GM12878 (cell line): ENCODE measurements around the gene YY1. TPM values are rescaled to one million over a fixed set of nuclear protein-coding genes. Genes with fewer than 3 reads are reported as not detected.

Experiments
- BCL11A ChIP-seq: IDR thresholded peaks from 2 replicates; pipeline ENCODE4 v1.6.1; 2011; ENCODE audit warnings: low read depth, low read length
- BMI1 ChIP-seq: fragments of 450-650 bp; IDR thresholded peaks from 2 replicates; pipeline ENCODE4 v1.6.1; 2016; ENCODE audit warnings: mild to moderate bottlenecking, moderate library complexity, borderline replicate concordance
- HCFC1 ChIP-seq: fragments of 150-350 bp; IDR thresholded peaks from 2 replicates; pipeline ENCODE4 v1.6.1; 2014; ENCODE audit warnings: low read length
- HDAC6 ChIP-seq: fragments of 200-600 bp; sonication (generic); IDR thresholded peaks from one replicate; pipeline ENCODE4 v1.8.0; 2017; ENCODE audit warnings: antibody characterized with exemption; ENCODE audit not compliant: unreplicated experiment
- JUNB ChIP-seq: IDR thresholded peaks from 2 replicates; pipeline ENCODE4 v1.6.1; 2016; ENCODE audit warnings: antibody characterized with exemption, mild to moderate bottlenecking
- MTA3 ChIP-seq: IDR thresholded peaks from 2 replicates; pipeline ENCODE4 v1.6.1; 2012; ENCODE audit warnings: low read length, inconsistent platforms, borderline replicate concordance
- MYB ChIP-seq: fragments of 150-350 bp; IDR thresholded peaks from 2 replicates; pipeline ENCODE4 v1.6.1; 2014; ENCODE audit warnings: mild to moderate bottlenecking, low read depth, low read length, borderline replicate concordance
- MYC ChIP-seq: IDR thresholded peaks from 2 replicates; pipeline ENCODE4 v1.6.1; 2011; ENCODE audit warnings: mild to moderate bottlenecking, low read length, moderate library complexity, inconsistent platforms; ENCODE audit not compliant: insufficient read depth, insufficient replicate concordance, insufficient read length, severe bottlenecking
- NFXL1 ChIP-seq: fragments of 450-650 bp; IDR thresholded peaks from 2 replicates; pipeline ENCODE4 v1.6.1; 2017; ENCODE audit warnings: antibody characterized with exemption, mild to moderate bottlenecking, borderline replicate concordance
- PML ChIP-seq: IDR thresholded peaks from 2 replicates; pipeline ENCODE4 v1.6.1; 2012; ENCODE audit warnings: low read length, inconsistent platforms
- POU2F2 ChIP-seq: IDR thresholded peaks from 3 replicates; pipeline ENCODE4 v1.6.1; 2011; ENCODE audit warnings: low read depth, mild to moderate bottlenecking, low read length, borderline replicate concordance
- RB1 ChIP-seq: fragments of 450-650 bp; formaldehyde crosslinking; IDR thresholded peaks from 2 replicates; pipeline ENCODE4 v1.6.1; 2017; ENCODE audit warnings: mild to moderate bottlenecking, borderline replicate concordance
- RFX5 ChIP-seq: IDR thresholded peaks from 2 replicates; pipeline ENCODE4 v1.6.1; 2011; ENCODE audit warnings: low read depth, low read length, improper control_type of control experiment
- SMAD1 ChIP-seq: fragments of 450-650 bp; IDR thresholded peaks from 2 replicates; pipeline ENCODE4 v1.6.1; 2018; ENCODE audit warnings: mild to moderate bottlenecking, low read depth; ENCODE audit not compliant: partially characterized antibody
- SMC3 ChIP-seq: IDR thresholded peaks from 2 replicates; pipeline ENCODE4 v1.6.1; 2011; ENCODE audit warnings: low read length, improper control_type of control experiment, borderline replicate concordance
- SP1 ChIP-seq: IDR thresholded peaks from one replicate; pipeline ENCODE4 v1.6.1; 2011; ENCODE audit warnings: low read depth, low read length
- ZNF24 ChIP-seq: fragments of 450-650 bp; IDR thresholded peaks from 2 replicates; pipeline ENCODE4 v1.6.1; 2017; ENCODE audit warnings: antibody characterized with exemption, mild to moderate bottlenecking
- ZNF622 ChIP-seq: fragments of 450-650 bp; IDR thresholded peaks from 2 replicates; pipeline ENCODE4 v1.6.1; 2017; ENCODE audit warnings: mild to moderate bottlenecking, inconsistent platforms
- ZZZ3 ChIP-seq: IDR thresholded peaks from 2 replicates; pipeline ENCODE4 v1.6.1; 2011; ENCODE audit warnings: low read depth; ENCODE audit not compliant: control insufficient read depth, insufficient read length
- polyA plus RNA-seq, 11 experiments: library from polyadenylated mRNA; depleted of rRNA in 4 of 11; unstranded in 6 of 11; stranded (reverse) in 5 of 11; fragments of >200 nt; fragmentation: Nextera tagmentation in 4 of 11; fragmentation: Illumina TruSeq in 1 of 11; extraction: Ambion mirVana in 4 of 11; extraction: Trizol in 1 of 11; gene quantifications; 1 replicate in 1 of 11; 2 replicates in 10 of 11; pipeline versions ENCODE4 v1.2.1 to v1.2.3, GENCODE V29; 2011 to 2016; ENCODE audit warnings: inconsistent platforms in 2 of 11, missing spikeins in 2 of 11, low read depth in 1 of 11
- total RNA-seq, 4 experiments: library from RNA; depleted of rRNA in 3 of 4; stranded (reverse); fragments of >200 nt in 3 of 4; fragmentation: Illumina TruSeq in 1 of 4; extraction: Trizol in 1 of 4; gene quantifications; 2 replicates each; pipeline versions ENCODE4 v1.2.1 to v1.2.3, GENCODE V29; 2013 to 2021
- TF ChIP-seq, protein P1 (sequence below): IDR thresholded peaks from 2 replicates; pipeline ENCODE4 v1.6.1; 2011; ENCODE audit warnings: low read depth, low read length, improper control_type of control experiment, borderline replicate concordance
- TF ChIP-seq, protein P2 (sequence below): fragments of 450-650 bp; formaldehyde crosslinking; IDR thresholded peaks from 2 replicates; pipeline ENCODE4 v1.4.0; 2020; ENCODE audit warnings: mild to moderate bottlenecking, moderate library complexity
- TF ChIP-seq, protein P3 (sequence below): IDR thresholded peaks from 2 replicates; pipeline ENCODE4 v1.6.1; 2011; ENCODE audit warnings: mild to moderate bottlenecking, low read depth, low read length, moderate library complexity; ENCODE audit not compliant: insufficient replicate concordance
- TF ChIP-seq, protein P4 (sequence below): IDR thresholded peaks from 2 replicates; pipeline ENCODE4 v1.6.1; 2011; ENCODE audit warnings: low read depth, mild to moderate bottlenecking, low read length, moderate library complexity, borderline replicate concordance; ENCODE audit errors: extremely low read depth
- TF ChIP-seq, protein P5 (sequence below): fragments of 150-350 bp; IDR thresholded peaks from 2 replicates; pipeline ENCODE4 v1.6.1; 2014; ENCODE audit warnings: mild to moderate bottlenecking, low read depth, low read length

The YY1 gene
- total and polyA plus RNA-seq, 10 of the 15 experiments (the other 5 are each of a cell fraction or from before 2014, with no cell fraction given): 23.7 to 74.0 (median 39.9) TPM

DNA sequence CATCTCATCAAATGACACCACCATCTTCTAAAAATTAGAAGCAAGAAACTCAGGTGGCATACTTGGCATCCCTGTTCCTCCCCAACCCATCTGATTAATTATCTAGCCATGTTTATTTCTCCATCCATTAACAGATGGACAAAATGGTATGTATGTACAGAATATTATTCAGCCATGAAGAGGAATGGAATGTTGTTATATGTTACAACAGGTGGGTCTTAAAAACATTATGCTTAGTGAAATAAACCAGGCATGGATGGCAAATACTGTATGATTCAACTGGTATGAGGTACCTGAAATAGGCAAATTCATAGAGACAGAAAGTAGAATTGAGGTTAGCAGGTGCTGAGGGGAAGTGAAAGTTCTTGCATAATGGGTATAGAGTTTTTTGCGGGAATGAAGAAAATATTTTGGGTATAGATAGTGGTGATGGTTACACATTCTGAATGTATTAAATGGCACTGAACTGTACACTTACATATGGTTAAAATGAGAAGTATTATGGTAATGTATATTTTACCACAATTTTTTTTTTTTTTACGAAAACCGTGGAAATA lies 17.5 kb downstream of the YY1 start (continued):
- TF ChIP-seq, protein P1, sequence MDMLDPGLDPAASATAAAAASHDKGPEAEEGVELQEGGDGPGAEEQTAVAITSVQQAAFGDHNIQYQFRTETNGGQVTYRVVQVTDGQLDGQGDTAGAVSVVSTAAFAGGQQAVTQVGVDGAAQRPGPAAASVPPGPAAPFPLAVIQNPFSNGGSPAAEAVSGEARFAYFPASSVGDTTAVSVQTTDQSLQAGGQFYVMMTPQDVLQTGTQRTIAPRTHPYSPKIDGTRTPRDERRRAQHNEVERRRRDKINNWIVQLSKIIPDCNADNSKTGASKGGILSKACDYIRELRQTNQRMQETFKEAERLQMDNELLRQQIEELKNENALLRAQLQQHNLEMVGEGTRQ: no peak
- TF ChIP-seq MTA3 (peak; percentile 86; the same call in 1 of the 2 replicates), RB1 (no peak), MYB (no peak), SMAD1 (no peak), HDAC6 (no peak), ZNF24 (no peak), NFXL1 (no peak), PML (peak; percentile 39; the same call in 1 of the 2 replicates), HCFC1 (no peak), SP1 (no peak), POU2F2 (peak; percentile 87; the same call in 1 of the 3 replicates), SMC3 (no peak), JUNB (peak; percentile 51), MYC (no peak), RFX5 (no peak), BMI1 (no peak), BCL11A (peak; percentile 44; the same call in 1 of the 2 replicates), ZNF622 (no peak), ZZZ3 (no peak)
- TF ChIP-seq, protein P2, sequence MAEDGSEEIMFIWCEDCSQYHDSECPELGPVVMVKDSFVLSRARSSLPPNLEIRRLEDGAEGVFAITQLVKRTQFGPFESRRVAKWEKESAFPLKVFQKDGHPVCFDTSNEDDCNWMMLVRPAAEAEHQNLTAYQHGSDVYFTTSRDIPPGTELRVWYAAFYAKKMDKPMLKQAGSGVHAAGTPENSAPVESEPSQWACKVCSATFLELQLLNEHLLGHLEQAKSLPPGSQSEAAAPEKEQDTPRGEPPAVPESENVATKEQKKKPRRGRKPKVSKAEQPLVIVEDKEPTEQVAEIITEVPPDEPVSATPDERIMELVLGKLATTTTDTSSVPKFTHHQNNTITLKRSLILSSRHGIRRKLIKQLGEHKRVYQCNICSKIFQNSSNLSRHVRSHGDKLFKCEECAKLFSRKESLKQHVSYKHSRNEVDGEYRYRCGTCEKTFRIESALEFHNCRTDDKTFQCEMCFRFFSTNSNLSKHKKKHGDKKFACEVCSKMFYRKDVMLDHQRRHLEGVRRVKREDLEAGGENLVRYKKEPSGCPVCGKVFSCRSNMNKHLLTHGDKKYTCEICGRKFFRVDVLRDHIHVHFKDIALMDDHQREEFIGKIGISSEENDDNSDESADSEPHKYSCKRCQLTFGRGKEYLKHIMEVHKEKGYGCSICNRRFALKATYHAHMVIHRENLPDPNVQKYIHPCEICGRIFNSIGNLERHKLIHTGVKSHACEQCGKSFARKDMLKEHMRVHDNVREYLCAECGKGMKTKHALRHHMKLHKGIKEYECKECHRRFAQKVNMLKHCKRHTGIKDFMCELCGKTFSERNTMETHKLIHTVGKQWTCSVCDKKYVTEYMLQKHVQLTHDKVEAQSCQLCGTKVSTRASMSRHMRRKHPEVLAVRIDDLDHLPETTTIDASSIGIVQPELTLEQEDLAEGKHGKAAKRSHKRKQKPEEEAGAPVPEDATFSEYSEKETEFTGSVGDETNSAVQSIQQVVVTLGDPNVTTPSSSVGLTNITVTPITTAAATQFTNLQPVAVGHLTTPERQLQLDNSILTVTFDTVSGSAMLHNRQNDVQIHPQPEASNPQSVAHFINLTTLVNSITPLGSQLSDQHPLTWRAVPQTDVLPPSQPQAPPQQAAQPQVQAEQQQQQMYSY: no peak
- TF ChIP-seq, protein P3, sequence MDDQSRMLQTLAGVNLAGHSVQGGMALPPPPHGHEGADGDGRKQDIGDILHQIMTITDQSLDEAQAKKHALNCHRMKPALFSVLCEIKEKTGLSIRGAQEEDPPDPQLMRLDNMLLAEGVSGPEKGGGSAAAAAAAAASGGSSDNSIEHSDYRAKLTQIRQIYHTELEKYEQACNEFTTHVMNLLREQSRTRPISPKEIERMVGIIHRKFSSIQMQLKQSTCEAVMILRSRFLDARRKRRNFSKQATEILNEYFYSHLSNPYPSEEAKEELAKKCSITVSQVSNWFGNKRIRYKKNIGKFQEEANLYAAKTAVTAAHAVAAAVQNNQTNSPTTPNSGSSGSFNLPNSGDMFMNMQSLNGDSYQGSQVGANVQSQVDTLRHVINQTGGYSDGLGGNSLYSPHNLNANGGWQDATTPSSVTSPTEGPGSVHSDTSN: no peak
- TF ChIP-seq, protein P4, sequence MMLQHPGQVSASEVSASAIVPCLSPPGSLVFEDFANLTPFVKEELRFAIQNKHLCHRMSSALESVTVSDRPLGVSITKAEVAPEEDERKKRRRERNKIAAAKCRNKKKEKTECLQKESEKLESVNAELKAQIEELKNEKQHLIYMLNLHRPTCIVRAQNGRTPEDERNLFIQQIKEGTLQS: no peak
- TF ChIP-seq, protein P5, sequence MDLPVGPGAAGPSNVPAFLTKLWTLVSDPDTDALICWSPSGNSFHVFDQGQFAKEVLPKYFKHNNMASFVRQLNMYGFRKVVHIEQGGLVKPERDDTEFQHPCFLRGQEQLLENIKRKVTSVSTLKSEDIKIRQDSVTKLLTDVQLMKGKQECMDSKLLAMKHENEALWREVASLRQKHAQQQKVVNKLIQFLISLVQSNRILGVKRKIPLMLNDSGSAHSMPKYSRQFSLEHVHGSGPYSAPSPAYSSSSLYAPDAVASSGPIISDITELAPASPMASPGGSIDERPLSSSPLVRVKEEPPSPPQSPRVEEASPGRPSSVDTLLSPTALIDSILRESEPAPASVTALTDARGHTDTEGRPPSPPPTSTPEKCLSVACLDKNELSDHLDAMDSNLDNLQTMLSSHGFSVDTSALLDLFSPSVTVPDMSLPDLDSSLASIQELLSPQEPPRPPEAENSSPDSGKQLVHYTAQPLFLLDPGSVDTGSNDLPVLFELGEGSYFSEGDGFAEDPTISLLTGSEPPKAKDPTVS: no peak
